GM19023 (cell line): ENCODE measurements around the gene SH2B3.
"Not testable (repeated sequence)": the region's sequence is repeated elsewhere in the genome, so short reads cannot be mapped to it uniquely, and the experiment has no call there.

Source experiments
- ATAC-seq: cut with Tn5 transposase; IDR thresholded peaks from one replicate; pipeline ENCODE4 v1.9.1; 2021; ENCODE audit warnings: mild to moderate bottlenecking, moderate library complexity; ENCODE audit not compliant: unreplicated experiment

Gene SH2B3

GRCh38 chr12:111455448-111456320 is 50.0 kb downstream of the SH2B3 start:
- no peak for ATAC-seq

DNA sequence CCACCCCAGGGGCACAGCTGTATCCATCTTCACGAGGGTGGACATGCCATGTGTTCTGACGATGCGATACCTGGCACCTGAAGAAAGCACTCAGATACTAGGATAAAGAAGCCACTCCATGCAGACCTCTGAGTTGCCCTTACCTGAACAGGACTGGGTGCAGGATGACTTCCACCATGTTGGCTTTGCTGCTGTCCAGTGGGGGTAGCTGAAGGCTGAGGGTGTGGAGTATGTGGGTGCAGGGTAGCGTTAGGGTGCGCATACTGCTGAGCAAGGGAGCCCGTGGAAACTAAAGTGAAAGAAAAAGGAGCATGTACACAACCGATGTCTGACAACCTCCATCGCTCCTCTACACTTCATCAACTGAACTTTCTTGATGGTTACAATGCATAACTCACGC is 51.3 kb downstream of the SH2B3 start:
- ATAC-seq, result no peak

DNA sequence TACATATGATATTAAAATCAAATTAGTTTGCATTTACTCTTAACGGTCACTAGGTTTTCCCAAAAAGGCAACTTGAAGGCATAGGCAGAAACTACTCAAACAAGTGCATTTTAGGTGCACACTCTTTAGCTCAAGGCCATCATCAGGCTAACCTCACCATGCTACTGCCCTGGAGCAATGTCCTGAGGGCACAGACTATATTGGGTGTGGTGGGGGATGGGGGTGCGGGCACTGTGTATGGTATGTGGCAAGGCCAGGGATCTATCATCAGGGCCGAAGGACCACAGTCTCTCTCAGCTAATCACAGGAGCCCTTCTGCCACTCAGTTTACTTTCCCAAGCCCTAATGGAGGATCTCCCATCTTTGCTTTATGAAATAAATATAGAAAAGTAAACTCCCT is 51.9 kb downstream of the SH2B3 start:
- ATAC-seq, result no peak

DNA sequence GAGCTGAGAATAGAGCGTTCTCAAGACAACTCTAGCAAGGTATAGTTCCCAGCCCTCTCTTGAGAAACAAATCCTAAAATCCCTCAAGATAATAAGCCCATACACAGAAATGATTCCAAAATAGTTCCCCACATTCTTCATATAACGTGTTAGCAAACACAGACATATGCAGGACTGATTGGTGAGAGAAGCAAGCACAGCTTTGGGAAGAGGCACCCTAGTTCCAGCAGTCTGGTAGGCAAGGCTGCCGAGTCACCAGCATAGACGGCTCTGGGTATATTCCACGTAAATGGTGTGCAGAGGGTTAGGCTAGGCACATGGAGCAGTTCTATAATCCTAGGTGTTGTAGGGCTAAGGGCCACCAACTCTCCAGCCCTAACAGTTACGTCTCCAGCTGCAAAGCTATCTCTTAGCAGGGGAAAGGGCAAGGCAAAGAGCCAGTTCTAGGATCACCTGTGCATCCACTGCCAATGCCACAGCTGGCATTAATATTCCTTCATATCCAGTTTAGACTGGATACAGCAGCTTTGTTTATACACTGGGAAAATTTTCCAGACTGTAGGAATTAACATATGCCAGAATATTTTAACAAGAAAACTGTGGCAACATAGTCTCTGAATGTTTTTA is 52.9 kb downstream of the SH2B3 start:
- no peak for ATAC-seq

DNA sequence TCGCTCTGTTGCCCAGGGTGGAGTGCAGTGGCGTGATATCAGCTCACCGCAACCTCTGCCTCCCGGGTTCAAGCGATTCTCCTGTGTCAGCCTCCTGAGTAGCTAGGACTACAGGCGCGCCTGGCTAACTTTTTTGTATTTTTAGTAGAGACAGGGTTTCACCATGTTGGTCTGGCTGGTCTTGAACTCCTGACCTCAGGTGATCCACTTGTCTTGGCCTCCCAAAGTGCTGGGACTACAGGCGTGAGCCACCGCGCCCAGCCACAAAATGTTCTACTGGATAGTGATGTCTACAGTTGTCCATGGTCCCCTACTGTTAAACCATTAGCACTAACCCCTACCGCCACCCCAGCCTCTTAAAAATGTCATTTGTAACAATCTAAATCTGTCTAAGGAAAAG is 54.4 kb downstream of the SH2B3 start:
- not testable (repeated sequence) for ATAC-seq

DNA sequence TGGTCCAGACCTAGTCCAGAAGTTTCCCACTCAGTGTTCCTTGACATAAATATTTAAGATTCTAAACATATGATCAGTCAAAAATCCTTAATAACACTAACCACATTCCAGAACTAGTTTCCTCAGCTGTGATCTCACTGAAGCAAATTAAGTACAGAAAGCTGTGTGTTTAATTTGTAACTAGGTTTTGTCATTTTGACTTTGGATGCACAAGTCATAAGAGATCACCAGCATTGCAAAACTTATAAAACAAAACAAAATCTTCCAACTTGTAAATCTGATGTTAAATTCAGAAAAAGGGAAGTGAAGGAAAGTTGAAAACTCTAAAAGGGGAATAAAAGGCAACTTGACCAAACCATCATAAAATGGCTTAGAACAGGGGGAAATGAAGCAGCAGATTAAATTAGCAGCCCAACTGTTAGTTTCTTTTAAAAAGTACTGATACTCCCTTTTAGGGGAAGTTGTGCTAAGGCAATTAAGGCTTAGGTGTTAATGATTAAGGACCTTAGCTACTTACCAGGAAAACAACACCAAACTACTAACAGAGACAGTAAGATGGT is 56.6 kb downstream of the SH2B3 start:
- ATAC-seq, result no peak

- ATAC-seq, result no peak
Observed at GRCh38 chr12:111467092-111467856, 61.6 kb downstream of the SH2B3 start.

- no peak for ATAC-seq
Observed at GRCh38 chr12:111467857-111468241, 62.1 kb downstream of the SH2B3 start.

DNA sequence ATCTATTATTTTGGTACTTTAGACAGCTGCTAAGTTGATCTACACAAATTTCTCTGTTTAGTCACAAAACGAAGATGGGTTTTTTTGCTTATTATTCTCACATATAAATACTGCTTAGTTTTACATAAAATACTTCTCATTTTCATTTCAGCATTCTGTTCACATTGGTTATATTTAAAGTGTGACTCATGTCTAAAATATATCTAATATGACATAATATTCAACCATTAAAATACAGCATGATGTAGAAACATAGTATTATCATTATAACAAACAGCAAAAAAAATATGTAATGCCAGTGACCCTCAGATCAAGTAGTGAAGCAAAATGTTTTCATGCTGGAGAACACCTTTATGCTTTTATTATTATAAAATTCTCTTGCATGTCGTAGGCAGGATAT is 63.7 kb downstream of the SH2B3 start:
- no peak for ATAC-seq

GRCh38 chr12:111471236-111471635 is 65.5 kb downstream of the SH2B3 start:
- no peak for ATAC-seq

- ATAC-seq, result no peak
Observed at GRCh38 chr12:111482462-111482861, 76.7 kb downstream of the SH2B3 start.

DNA sequence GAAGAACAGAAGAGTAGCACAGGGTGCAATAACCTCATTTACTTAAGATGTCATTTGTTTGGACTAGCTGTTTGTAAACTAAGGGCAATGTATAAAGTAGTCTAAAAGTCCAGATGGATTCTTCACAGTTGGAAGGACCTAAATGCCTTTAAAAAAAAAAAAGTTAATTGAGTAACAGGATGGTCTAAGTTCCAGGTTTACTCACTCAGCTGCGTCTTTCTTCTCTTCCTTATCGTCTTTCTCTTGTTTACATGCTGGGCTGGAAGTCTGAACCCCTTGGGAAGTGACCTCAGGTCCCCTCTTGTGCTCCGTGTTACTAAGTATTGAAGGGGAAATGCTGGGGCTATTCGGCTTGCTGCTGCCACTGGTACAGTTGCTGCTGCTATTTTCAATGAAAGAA is 82.5 kb downstream of the SH2B3 start:
- no peak for ATAC-seq

GRCh38 chr12:111488798-111489197 is 83.1 kb downstream of the SH2B3 start:
- ATAC-seq, result no peak

GRCh38 chr12:111492979-111493378 is 87.3 kb downstream of the SH2B3 start:
- ATAC-seq, result not testable (repeated sequence)

- no peak for ATAC-seq
Observed at GRCh38 chr12:111494676-111495075, 89.0 kb downstream of the SH2B3 start.
